ENCODE results near the gene KCNK3.
"Not testable (repeated sequence)": the region's sequence is repeated elsewhere in the genome, so short reads cannot be mapped to it uniquely, and the experiment has no call there.

The KCNK3 gene

GRCh38 chr2:26692279-26692896, at the start of gene KCNK3:
Gene KCNK3, plus strand, starts transcription at chr2:26692722. Its CDS starts 154 bp downstream, at chr2:26692876.
- DNase-seq: peak; percentile 35

- DNase-seq: no peak
Measured at GRCh38 chr2:26644188-26644835, 48.2 kb upstream of the KCNK3 start.

GRCh38 chr2:26645762-26646161, 46.8 kb upstream of the KCNK3 start:
- DNase-seq: no peak

- DNase-seq: no peak
Measured at GRCh38 chr2:26646986-26647672, 45.4 kb upstream of the KCNK3 start.

- no peak for DNase-seq
Measured at GRCh38 chr2:26647981-26648380, 44.5 kb upstream of the KCNK3 start.

- no peak for DNase-seq
Measured at GRCh38 chr2:26648516-26648915, 44.0 kb upstream of the KCNK3 start.

- no peak for DNase-seq
Measured at GRCh38 chr2:26649322-26649721, 43.2 kb upstream of the KCNK3 start.

GRCh38 chr2:26649992-26650712, 42.4 kb upstream of the KCNK3 start:
- DNase-seq: no peak

GRCh38 chr2:26650713-26651469, 41.6 kb upstream of the KCNK3 start:
- no peak for DNase-seq

- DNase-seq: no peak
Measured at GRCh38 chr2:26651470-26651771, 41.1 kb upstream of the KCNK3 start.

- no peak for DNase-seq
Measured at GRCh38 chr2:26651799-26652198, 40.7 kb upstream of the KCNK3 start.

GRCh38 chr2:26652361-26653041, 40.0 kb upstream of the KCNK3 start:
- no peak for DNase-seq

- DNase-seq: no peak
Measured at GRCh38 chr2:26653207-26654060, 39.1 kb upstream of the KCNK3 start.

GRCh38 chr2:26654061-26654340, 38.5 kb upstream of the KCNK3 start:
- no peak for DNase-seq

GRCh38 chr2:26655120-26655519, 37.4 kb upstream of the KCNK3 start:
- not testable (repeated sequence) for DNase-seq

- DNase-seq: no peak
Measured at GRCh38 chr2:26655611-26656195, 36.8 kb upstream of the KCNK3 start.

- DNase-seq: no peak
Measured at GRCh38 chr2:26657265-26657664, 35.3 kb upstream of the KCNK3 start.

- DNase-seq: no peak
Measured at GRCh38 chr2:26658691-26659346, 33.7 kb upstream of the KCNK3 start.

GRCh38 chr2:26660363-26660962, 32.1 kb upstream of the KCNK3 start:
- DNase-seq: no peak

GRCh38 chr2:26665296-26665695, 27.2 kb upstream of the KCNK3 start:
- not testable (repeated sequence) for DNase-seq

Data from NCI-H2029 treated with DMSO at 0.1 percent for 48 hours (cell line).